DOHH2 (cell line): ENCODE results near the gene FCN1.

Experiments used
- H3F3A ChIP-seq: fragments of 200-600 bp; sonication (generic), shearing (Covaris generic); 2 replicates; pipeline ENCODE4 v1.6.0; 2016; ENCODE audit warnings: antibody characterized with exemption, mild to moderate bottlenecking; ENCODE audit not compliant: control insufficient read depth, insufficient read depth
- H3K27ac ChIP-seq: fragments of 200-600 bp; sonication (generic); 2 replicates; pipeline ENCODE4 v1.5.1; 2014; ENCODE audit warnings: low read depth, mild to moderate bottlenecking, low read length, moderate library complexity
- H3K27me3 ChIP-seq: fragments of 200-600 bp; sonication (generic); 2 replicates; pipeline ENCODE4 v1.6.1; 2014; ENCODE audit warnings: mild to moderate bottlenecking, low read length, mixed read lengths; ENCODE audit not compliant: control insufficient read depth
- H3K36me3 ChIP-seq: fragments of 200-600 bp; sonication (generic); 2 replicates; pipeline ENCODE4 v1.6.1; 2014; ENCODE audit warnings: mild to moderate bottlenecking, low read length, moderate library complexity, mixed read lengths; ENCODE audit not compliant: control insufficient read depth
- H3K4me1 ChIP-seq: fragments of 200-600 bp; sonication (generic); 2 replicates; pipeline ENCODE4 v1.6.1; 2014; ENCODE audit warnings: mild to moderate bottlenecking, low read length, mixed read lengths; ENCODE audit not compliant: control insufficient read depth
- H3K4me2 ChIP-seq: fragments of 200-600 bp; sonication (generic); 2 replicates; pipeline ENCODE4 v1.6.0; 2014; ENCODE audit warnings: mild to moderate bottlenecking, low read length, moderate library complexity
- H3K4me3 ChIP-seq: fragments of 200-600 bp; sonication (generic); 2 replicates; pipeline ENCODE4 v1.5.1; 2014; ENCODE audit warnings: mild to moderate bottlenecking, low read length, mixed read lengths
- H3K79me2 ChIP-seq: fragments of 200-600 bp; sonication (generic); 2 replicates; pipeline ENCODE4 v1.6.1; 2014; ENCODE audit warnings: mild to moderate bottlenecking, low read length, mixed read lengths; ENCODE audit not compliant: control insufficient read depth
- H3K9me2 ChIP-seq: fragments of 200-600 bp; sonication (generic); replicated peaks from 2 replicates; pipeline ENCODE4 v1.6.1; 2014; ENCODE audit warnings: mild to moderate bottlenecking, low read length, mixed read lengths; ENCODE audit not compliant: control insufficient read depth
- H3K9me3 ChIP-seq: fragments of 200-600 bp; sonication (generic); 2 replicates; pipeline ENCODE4 v1.6.1; 2014; ENCODE audit warnings: antibody characterized with exemption, low read length, mixed read lengths; ENCODE audit not compliant: control insufficient read depth, insufficient read depth
- H4K20me1 ChIP-seq: fragments of 200-600 bp; sonication (generic); 2 replicates; pipeline ENCODE4 v1.6.0; 2014; ENCODE audit warnings: low read depth, mild to moderate bottlenecking, antibody characterized with exemption, low read length, moderate library complexity; ENCODE audit not compliant: control insufficient read depth, insufficient read depth
- CTCF ChIP-seq: fragments of 200-600 bp; sonication (generic); IDR thresholded peaks from one replicate; pipeline ENCODE4 v1.5.1; 2014; ENCODE audit warnings: antibody characterized with exemption, mild to moderate bottlenecking, low read depth, low read length; ENCODE audit not compliant: poor library complexity, severe bottlenecking
- EZH2phosphoT487 ChIP-seq: fragments of 200-600 bp; sonication (generic); IDR thresholded peaks from 2 replicates; pipeline ENCODE4 v1.6.1; 2017; ENCODE audit warnings: borderline replicate concordance, mild to moderate bottlenecking, antibody characterized with exemption, low read length, moderate library complexity, mixed read lengths

FCN1 gene

GRCh38 chr9:134882204-134882785 lies 35.4 kb downstream of the FCN1 start:
- Histone ChIP-seq H3K27me3 (no peaks in the 10 kb centered on the region), H4K20me1 (no peaks in the 10 kb centered on the region), H3F3A (no peaks in the 10 kb centered on the region), H3K4me3 (no peak overlapping the region), H3K36me3 (no peaks in the 10 kb centered on the region), H3K4me1 (no peaks in the 10 kb centered on the region), H3K79me2 (no peaks in the 10 kb centered on the region), H3K27ac (no peak overlapping the region), H3K4me2 (no peak overlapping the region), H3K9me2 (no peaks in the 10 kb centered on the region), H3K9me3 (no peaks in the 10 kb centered on the region)
- TF ChIP-seq EZH2phosphoT487 (no peak), CTCF (no peak)

- H3K4me2 ChIP-seq = no peak overlapping the region
- no peaks in the 10 kb centered on the region for H4K20me1 ChIP-seq
- H3F3A ChIP-seq = no peaks in the 10 kb centered on the region
- no peaks in the 10 kb centered on the region for H3K9me2 ChIP-seq
- H3K4me1 ChIP-seq = no peaks in the 10 kb centered on the region
- no peaks in the 10 kb centered on the region for H3K79me2 ChIP-seq
- TF ChIP-seq CTCF (no peak), EZH2phosphoT487 (no peak)
- no peaks in the 10 kb centered on the region for H3K27me3 ChIP-seq
- H3K9me3 ChIP-seq = no peaks in the 10 kb centered on the region
- H3K4me3 ChIP-seq = no peak overlapping the region
- no peak overlapping the region for H3K27ac ChIP-seq
- H3K36me3 ChIP-seq = no peaks in the 10 kb centered on the region
Measured at GRCh38 chr9:134881313-134881670, 36.4 kb downstream of the FCN1 start.

- Histone ChIP-seq H3K27me3 (no peaks in the 10 kb centered on the region), H3K9me2 (no peaks in the 10 kb centered on the region)
Measured at GRCh38 chr9:134880484-134881312, 37.0 kb downstream of the FCN1 start, which contains the start of gene FCN2. Gene FCN2 (plus strand): TSS chr9:134880810. CDS start chr9:134880822, 12 bp downstream.

More at GRCh38 chr9:134880484-134881312, 37.0 kb downstream of the FCN1 start, which contains the start of gene FCN2:
- Histone ChIP-seq H3K4me2 (no peak within 1 kb of the TSS), H3K27ac (no peak within 1 kb of the TSS), H3F3A (no peaks in the 10 kb centered on the region), H3K36me3 (no peaks in the 10 kb centered on the region), H3K79me2 (no peaks in the 10 kb centered on the region), H4K20me1 (no peaks in the 10 kb centered on the region), H3K4me3 (no peak within 1 kb of the TSS), H3K9me3 (no peaks in the 10 kb centered on the region), H3K4me1 (peaks cover 2% of the 10 kb centered on the region)
- TF ChIP-seq EZH2phosphoT487 = no peak
